GM18519 (cell line): ENCODE data around the gene FOS.
"Not testable (repeated sequence)": the region's sequence is repeated elsewhere in the genome, so short reads cannot be mapped to it uniquely, and the experiment has no call there.

Experiments
- ATAC-seq: cut with Tn5 transposase; IDR thresholded peaks from one replicate; pipeline ENCODE4 v1.9.1; 2021; ENCODE audit warnings: mild to moderate bottlenecking, moderate library complexity; ENCODE audit not compliant: unreplicated experiment, low FRiP score

Gene FOS

GRCh38 chr14:75292101-75292563 lies 13.5 kb downstream of the FOS start:
- ATAC-seq, result no peak

GRCh38 chr14:75292886-75293285 lies 14.3 kb downstream of the FOS start:
- no peak for ATAC-seq

DNA sequence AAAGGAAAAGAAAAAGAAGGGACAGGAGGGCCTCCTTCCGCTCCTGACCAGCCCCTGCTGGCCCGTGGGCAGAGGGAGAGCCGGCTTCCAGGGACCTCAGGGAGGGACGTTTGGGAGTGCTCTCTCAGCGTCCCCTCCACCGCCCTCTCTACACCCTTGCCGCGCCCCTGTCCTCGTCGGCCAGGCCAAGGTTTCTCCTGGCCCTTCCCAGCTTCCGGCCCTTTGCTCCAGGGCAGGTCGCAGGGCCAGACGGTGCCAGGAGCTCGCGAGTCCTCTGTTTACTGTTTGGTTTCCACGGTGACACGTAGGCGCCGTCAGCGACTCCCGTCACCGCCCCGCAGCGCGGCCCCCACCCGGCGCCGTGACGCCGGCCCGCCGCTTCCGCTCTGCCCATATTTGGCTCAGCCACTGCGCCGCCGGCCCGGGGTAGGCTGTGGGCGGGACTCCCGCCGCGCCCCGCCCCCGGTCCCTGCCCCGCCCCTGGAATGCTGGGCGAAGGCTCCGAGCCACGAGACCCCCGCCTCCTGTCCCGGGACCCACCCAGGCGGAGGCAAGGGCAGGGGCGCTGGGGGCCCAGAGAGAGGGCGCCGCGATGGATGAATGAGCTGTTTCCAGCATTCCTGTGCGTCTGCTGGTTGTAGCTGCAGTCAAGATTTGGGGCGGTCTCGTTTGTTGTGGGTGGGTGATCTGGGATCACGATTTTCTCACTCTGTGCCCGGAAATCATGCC lies 15.5 kb downstream of the FOS start:
- ATAC-seq, result peak; percentile 88

DNA sequence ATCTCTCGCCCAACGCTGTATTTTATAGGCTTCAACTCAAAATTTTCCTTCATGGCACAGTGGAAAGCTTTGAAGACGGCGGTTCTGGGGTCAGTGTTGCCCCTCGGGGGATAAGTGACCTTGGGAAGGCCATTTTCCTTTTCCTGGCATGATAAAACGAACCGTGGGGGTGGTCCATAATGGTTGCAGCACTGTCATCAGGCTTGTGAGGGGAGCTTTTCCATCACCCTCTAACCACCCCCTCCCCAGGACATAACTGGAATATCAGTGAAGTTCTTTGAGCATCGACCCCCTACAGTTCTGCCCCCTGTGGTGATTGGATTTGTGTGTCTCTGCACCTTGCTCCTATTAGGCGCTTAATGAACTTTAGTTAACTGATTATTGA lies 16.0 kb downstream of the FOS start:
- ATAC-seq, result no peak

GRCh38 chr14:75295061-75295461 lies 16.4 kb downstream of the FOS start:
- ATAC-seq, result no peak

GRCh38 chr14:75295491-75296345 lies 17.1 kb downstream of the FOS start:
- no peak for ATAC-seq

- ATAC-seq, result no peak
These were observed 18.9 kb downstream of the FOS start for GRCh38 chr14:75297411-75298040.

DNA sequence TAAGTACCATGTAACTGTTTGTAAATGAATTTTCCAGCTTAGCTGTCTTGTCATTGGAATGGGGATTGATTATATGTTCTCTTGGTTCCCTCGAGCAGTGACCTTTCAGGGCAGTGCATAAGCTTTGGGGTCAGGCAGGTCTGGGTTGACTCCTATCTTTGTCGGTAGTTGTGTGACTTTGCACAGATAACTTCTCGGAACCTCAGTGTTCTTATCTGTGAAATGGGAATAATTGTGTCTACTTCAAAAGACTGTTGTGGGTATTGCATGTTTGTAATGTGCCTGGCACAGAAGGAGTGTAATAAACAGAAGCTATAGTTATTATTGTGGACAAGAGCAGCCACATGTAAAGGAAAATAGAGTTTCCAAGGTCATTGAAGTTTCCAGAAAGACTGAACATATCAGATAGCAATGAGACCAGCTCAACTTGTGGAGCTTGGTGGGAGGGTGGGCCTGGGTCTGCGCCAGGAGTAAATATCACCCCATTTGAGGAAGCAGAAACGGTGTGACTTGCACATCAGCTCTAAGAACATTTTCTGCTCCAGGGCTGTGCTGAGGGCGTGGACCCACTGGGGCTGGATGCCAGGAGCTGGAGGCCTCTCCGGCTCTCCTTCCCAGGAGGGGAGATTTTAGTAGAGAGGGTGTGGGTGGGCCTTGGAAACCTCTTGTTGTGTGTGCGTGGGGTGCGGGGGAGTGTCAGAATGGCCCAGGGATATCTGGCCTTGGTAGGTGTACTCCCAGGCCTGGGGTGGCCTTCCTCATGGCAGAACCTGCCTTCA lies 19.7 kb downstream of the FOS start:
- no peak for ATAC-seq

DNA sequence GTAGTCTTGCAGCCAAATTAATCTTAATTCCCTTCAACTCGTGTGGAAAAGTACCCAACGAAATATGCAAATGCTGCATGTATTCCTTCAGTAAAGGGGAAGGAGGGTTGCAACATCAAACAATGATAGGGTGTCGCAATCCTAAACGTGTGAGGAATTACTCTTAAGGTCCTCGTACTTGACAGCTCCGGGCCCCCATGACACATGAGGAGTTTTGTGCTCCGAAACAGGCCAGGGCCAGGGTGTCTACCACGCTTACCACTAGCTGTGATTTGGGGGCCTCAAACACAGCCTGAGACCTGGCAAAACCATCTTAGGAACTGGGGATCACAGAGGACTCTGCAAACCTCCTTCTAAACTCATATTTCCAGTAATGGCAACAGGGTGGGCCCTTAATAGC lies 20.4 kb downstream of the FOS start:
- no peak for ATAC-seq

GRCh38 chr14:75299576-75299975 lies 20.9 kb downstream of the FOS start:
- ATAC-seq, result no peak

DNA sequence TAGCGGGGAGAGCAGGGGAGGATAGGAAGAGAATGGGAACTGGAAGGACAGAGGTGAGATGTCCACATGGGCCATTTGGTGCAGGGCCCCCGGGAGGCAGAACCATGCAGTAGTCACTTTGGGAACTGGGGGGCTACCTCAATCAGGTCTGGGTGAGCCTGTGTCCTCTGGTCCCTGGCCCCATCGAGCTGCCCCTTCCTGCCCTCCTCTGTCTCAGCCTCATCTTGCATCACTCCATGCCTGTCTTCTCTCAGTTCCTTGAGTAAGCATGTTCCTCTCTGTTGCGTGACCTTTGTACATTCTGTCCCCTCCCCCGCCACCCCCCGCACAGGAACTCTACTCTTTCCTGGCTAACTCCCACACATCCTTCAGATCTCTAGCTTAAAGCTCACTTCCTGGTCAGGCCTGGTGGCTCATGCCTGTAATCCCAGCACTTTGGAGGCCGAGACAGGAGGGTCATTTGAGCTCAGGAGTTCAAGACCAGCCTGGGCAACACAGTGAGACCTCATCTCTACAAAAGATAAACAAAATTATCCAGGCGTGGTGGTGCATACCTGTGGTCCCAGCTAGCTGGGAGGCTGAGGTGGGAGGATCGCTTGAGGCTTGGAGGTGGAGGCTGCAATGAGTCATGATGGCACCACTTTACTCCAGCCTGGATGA lies 23.2 kb downstream of the FOS start:
- ATAC-seq, result no peak

DNA sequence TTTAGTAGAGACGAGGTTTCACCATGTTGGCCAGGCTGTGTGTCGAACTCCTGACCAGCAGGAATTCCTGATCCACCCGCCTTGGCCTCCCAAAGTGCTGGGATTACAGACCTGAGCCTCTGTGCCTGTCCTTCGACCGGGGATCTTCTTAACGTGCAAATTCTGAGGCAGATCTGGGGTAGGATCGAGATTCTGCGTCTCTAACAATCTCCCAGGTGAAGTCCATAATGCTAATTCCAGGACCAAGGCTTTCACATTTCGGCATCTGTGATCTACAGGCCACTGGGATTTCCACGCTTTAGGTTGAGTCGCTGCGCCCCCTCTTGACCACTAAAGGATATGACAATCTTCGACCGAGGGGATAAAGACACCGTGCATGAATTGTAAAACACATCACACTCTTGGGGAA lies 24.8 kb downstream of the FOS start:
- no peak for ATAC-seq

GRCh38 chr14:75306410-75306809 lies 27.8 kb downstream of the FOS start:
- not testable (repeated sequence) for ATAC-seq

- no peak for ATAC-seq
These were observed 28.5 kb downstream of the FOS start for GRCh38 chr14:75306927-75307699.

- ATAC-seq, result no peak
These were observed 29.2 kb downstream of the FOS start for GRCh38 chr14:75307700-75308379.

DNA sequence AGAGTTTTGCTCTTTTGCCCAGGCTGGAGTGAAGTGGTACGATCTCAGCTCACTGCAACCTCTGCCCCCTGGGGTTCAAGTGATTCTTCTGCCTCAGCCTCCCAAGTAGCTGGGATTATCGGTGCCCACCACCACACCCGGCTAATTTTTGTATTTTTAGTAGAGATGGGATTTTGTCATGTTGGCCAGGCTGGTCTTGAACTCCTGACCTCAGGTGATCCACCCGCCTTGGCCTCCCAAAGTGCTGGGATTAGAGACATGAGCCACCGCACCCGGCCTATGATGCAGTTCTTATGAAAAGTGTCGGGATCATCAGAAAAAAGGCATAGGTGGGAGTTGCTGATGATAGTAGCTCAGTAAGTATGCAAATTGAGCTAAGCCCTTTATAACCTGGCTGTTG lies 30.4 kb downstream of the FOS start:
- not testable (repeated sequence) for ATAC-seq

DNA sequence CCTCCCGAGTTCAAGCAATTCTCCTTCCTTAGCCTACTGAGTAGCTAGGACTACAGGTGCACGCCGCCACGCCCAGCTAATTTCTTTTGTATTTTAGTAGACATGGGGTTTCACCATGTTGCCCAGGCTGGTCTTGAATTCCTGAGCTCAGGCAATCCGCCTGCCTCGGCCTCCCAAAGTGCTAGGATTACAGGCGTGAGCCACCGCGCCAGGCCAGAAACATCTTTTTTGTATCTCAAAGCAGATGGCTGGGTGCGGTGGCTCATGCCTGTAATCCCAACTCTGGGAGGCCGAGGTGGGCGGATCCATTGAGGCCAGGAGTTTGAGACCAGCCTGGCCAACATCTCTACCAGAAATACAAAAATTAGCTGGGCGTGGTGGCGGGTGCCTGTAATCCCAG lies 30.9 kb downstream of the FOS start:
- not testable (repeated sequence) for ATAC-seq

- no peak for ATAC-seq
These were observed 31.9 kb downstream of the FOS start for GRCh38 chr14:75310295-75311111.
